Effector memory CD8-positive, alpha-beta T cell (primary cell): Measurements from ENCODE around the gene CHRNB2.
A peak's percentile ranks its signal among the peaks of the same experiment; 100 is the strongest.

Experiments
- ATAC-seq: fragments of 150-1000 bp; cut with Tn5 transposase; replicated peaks from 2 replicates; pipeline ENCODE4 v1.10.0; 2021; ENCODE audit warnings: mild to moderate bottlenecking, moderate library complexity
- DNase-seq, 3 experiments: peaks; one replicate each; pipeline ENCODE4 v3.0.0; 2021
- H3K27ac Mint-ChIP-seq, 2 donors: one replicate each; pipeline ENCODE4 v1.8.0; 2022; ENCODE audit warnings: mild to moderate bottlenecking in 2 of 2, mixed read lengths in 2 of 2, moderate library complexity in 2 of 2
- H3K27me3 Mint-ChIP-seq, 2 donors: one replicate each; pipeline ENCODE4 v1.8.0; 2022; ENCODE audit warnings: mixed read lengths in 2 of 2
- H3K36me3 Mint-ChIP-seq: one replicate; pipeline ENCODE4 v1.8.0; 2022; ENCODE audit warnings: mild to moderate bottlenecking, moderate library complexity, mixed read lengths; ENCODE audit not compliant: insufficient read depth
- H3K4me1 Mint-ChIP-seq, 2 donors: one replicate each; pipeline ENCODE4 v1.8.0; 2022; ENCODE audit warnings: low read depth in 2 of 2, mixed read lengths in 2 of 2
- H3K4me3 Mint-ChIP-seq, 2 donors: one replicate each; pipeline ENCODE4 v1.8.0; 2022; ENCODE audit warnings: mild to moderate bottlenecking in 2 of 2, mixed read lengths in 2 of 2, moderate library complexity in 2 of 2
- H3K9me3 Mint-ChIP-seq, 2 donors: one replicate each; pipeline ENCODE4 v1.8.0; 2022; ENCODE audit warnings: mixed read lengths in 2 of 2

CHRNB2 gene

GRCh38 chr1:154595621-154596020 is 28.0 kb downstream of the CHRNB2 start:
- Mint-ChIP-seq H3K9me3 (no peaks in the 10 kb centered on the region), H3K4me1 (peaks cover 12 to 32% of the 10 kb centered on the region in 2 donors), H3K27ac (no peak overlapping the region), H3K27me3 (no peaks in the 10 kb centered on the region), H3K4me3 (no peak overlapping the region), H3K36me3 (peaks cover 92% of the 10 kb centered on the region)
- no peak for DNase-seq
- no peak for ATAC-seq

- Mint-ChIP-seq H3K27me3 (no peaks in the 10 kb centered on the region), H3K9me3 (no peaks in the 10 kb centered on the region), H3K4me1 (peaks cover 23 to 60% of the 10 kb centered on the region in 2 donors), H3K27ac (peak overlapping the region; percentile 66 to 82), H3K36me3 (peaks cover 84% of the 10 kb centered on the region), H3K4me3 (no peak overlapping the region)
- ATAC-seq: no peak
- no peak for DNase-seq
These were observed 31.5 kb downstream of the CHRNB2 start for GRCh38 chr1:154598871-154599635.

- Mint-ChIP-seq H3K4me1 (peaks cover 29 to 66% of the 10 kb centered on the region in 2 donors), H3K9me3 (no peaks in the 10 kb centered on the region), H3K4me3 (peak overlapping the region in 1 of 2 donors; percentile 42), H3K36me3 (peaks cover 80% of the 10 kb centered on the region), H3K27ac (peak overlapping the region; percentile 66 to 82), H3K27me3 (no peaks in the 10 kb centered on the region)
- DNase-seq (no peak), ATAC-seq (no peak)
These were observed 32.1 kb downstream of the CHRNB2 start for GRCh38 chr1:154599658-154600057.

GRCh38 chr1:154603317-154603716 is 35.7 kb downstream of the CHRNB2 start:
- no peaks in the 10 kb centered on the region for H3K27me3 Mint-ChIP-seq
- H3K27ac Mint-ChIP-seq: peak overlapping the region; percentile 66 to 92
- H3K36me3 Mint-ChIP-seq: peaks cover 61% of the 10 kb centered on the region
- no peak for DNase-seq
- H3K4me3 Mint-ChIP-seq: peak overlapping the region in 1 of 2 donors; percentile 37
- peaks cover 46 to 84% of the 10 kb centered on the region in 2 donors for H3K4me1 Mint-ChIP-seq
- ATAC-seq: no peak
- no peaks in the 10 kb centered on the region for H3K9me3 Mint-ChIP-seq

- peak overlapping the region; percentile 23 to 92 for H3K27ac Mint-ChIP-seq
- H3K4me3 Mint-ChIP-seq: peak overlapping the region; percentile 37 to 74
- no peak for DNase-seq
- peaks cover 48 to 80% of the 10 kb centered on the region in 2 donors for H3K4me1 Mint-ChIP-seq
- peaks cover 51% of the 10 kb centered on the region for H3K36me3 Mint-ChIP-seq
- no peak for ATAC-seq
- H3K9me3 Mint-ChIP-seq: no peaks in the 10 kb centered on the region
- no peaks in the 10 kb centered on the region for H3K27me3 Mint-ChIP-seq
These were observed 38.0 kb downstream of the CHRNB2 start for GRCh38 chr1:154605534-154605933.

GRCh38 chr1:154607106-154607608 is 39.6 kb downstream of the CHRNB2 start:
- H3K4me1 Mint-ChIP-seq: peaks cover 46 to 72% of the 10 kb centered on the region in 2 donors
- H3K4me3 Mint-ChIP-seq: peak overlapping the region; percentile 74 to 89
- no peak for ATAC-seq
- peak overlapping the region; percentile 86 to 92 for H3K27ac Mint-ChIP-seq
- H3K27me3 Mint-ChIP-seq: no peaks in the 10 kb centered on the region
- H3K36me3 Mint-ChIP-seq: peaks cover 37% of the 10 kb centered on the region
- DNase-seq: no peak
- H3K9me3 Mint-ChIP-seq: no peaks in the 10 kb centered on the region

- H3K4me1 Mint-ChIP-seq: peaks cover 46 to 70% of the 10 kb centered on the region in 2 donors
- peaks cover 34% of the 10 kb centered on the region for H3K36me3 Mint-ChIP-seq
- no peaks in the 10 kb centered on the region for H3K27me3 Mint-ChIP-seq
- peak; percentile 83 to 87 (median 86) for DNase-seq
- peak within 1 kb of the TSS; percentile 74 to 89 for H3K4me3 Mint-ChIP-seq
- peak; percentile 83 for ATAC-seq
- no peaks in the 10 kb centered on the region for H3K9me3 Mint-ChIP-seq
- H3K27ac Mint-ChIP-seq: peak within 1 kb of the TSS; percentile 86 to 92
These were observed 40.2 kb downstream of the CHRNB2 start, which contains the start of gene ADAR for GRCh38 chr1:154607609-154608396. TSS of gene ADAR (minus strand) at chr1:154608186. CDS start at chr1:154608006, 180 bp downstream.

- peak overlapping the region; percentile 86 to 92 for H3K27ac Mint-ChIP-seq
- peaks cover 43 to 62% of the 10 kb centered on the region in 2 donors for H3K4me1 Mint-ChIP-seq
- no peaks in the 10 kb centered on the region for H3K9me3 Mint-ChIP-seq
- peak overlapping the region; percentile 74 to 89 for H3K4me3 Mint-ChIP-seq
- peak; percentile 15 to 39 (median 27) for DNase-seq
- peak; percentile 23 for ATAC-seq
- H3K27me3 Mint-ChIP-seq: no peaks in the 10 kb centered on the region
- H3K36me3 Mint-ChIP-seq: peaks cover 27% of the 10 kb centered on the region
These were observed 41.1 kb downstream of the CHRNB2 start for GRCh38 chr1:154608397-154609270.

- no peaks in the 10 kb centered on the region for H3K27me3 Mint-ChIP-seq
- H3K27ac Mint-ChIP-seq: peak overlapping the region; percentile 86 to 92
- DNase-seq (peak; percentile 23 to 35 (median 31)), ATAC-seq (peak; percentile 45)
- H3K4me3 Mint-ChIP-seq: peak overlapping the region; percentile 74 to 89
- no peaks in the 10 kb centered on the region for H3K9me3 Mint-ChIP-seq
- peaks cover 35 to 57% of the 10 kb centered on the region in 2 donors for H3K4me1 Mint-ChIP-seq
- H3K36me3 Mint-ChIP-seq: peaks cover 22% of the 10 kb centered on the region
These were observed 42.1 kb downstream of the CHRNB2 start for GRCh38 chr1:154609398-154610380.

- DNase-seq: no peak
- H3K36me3 Mint-ChIP-seq: peaks cover 17% of the 10 kb centered on the region
- H3K4me3 Mint-ChIP-seq: no peak overlapping the region
- H3K27ac Mint-ChIP-seq: peak overlapping the region; percentile 17 to 86
- H3K9me3 Mint-ChIP-seq: no peaks in the 10 kb centered on the region
- H3K4me1 Mint-ChIP-seq: peaks cover 25 to 48% of the 10 kb centered on the region in 2 donors
- no peak for ATAC-seq
- H3K27me3 Mint-ChIP-seq: no peaks in the 10 kb centered on the region
These were observed 43.7 kb downstream of the CHRNB2 start for GRCh38 chr1:154611150-154611862.

- DNase-seq: no peak
- Mint-ChIP-seq H3K9me3 (no peaks in the 10 kb centered on the region), H3K4me3 (no peak overlapping the region), H3K27me3 (no peaks in the 10 kb centered on the region), H3K36me3 (peaks cover 3% of the 10 kb centered on the region), H3K4me1 (peaks cover 17 to 42% of the 10 kb centered on the region in 2 donors), H3K27ac (no peak overlapping the region)
- ATAC-seq: no peak
These were observed 46.7 kb downstream of the CHRNB2 start for GRCh38 chr1:154614247-154614646.
